GM19238 (cell line): ENCODE measurements around the gene AGAP3.

Experiments used
- DNase-seq: peaks from one replicate; pipeline ENCODE4 v3.0.0; 2011; ENCODE audit warnings: low spot score; ENCODE audit not compliant: insufficient read length

AGAP3 gene

GRCh38 chr7:151134743-151135524, 48.7 kb downstream of the AGAP3 start:
- no peak for DNase-seq

- no peak for DNase-seq
Observed at GRCh38 chr7:151135525-151135845, 49.2 kb downstream of the AGAP3 start.

GRCh38 chr7:151135866-151136843, 49.9 kb downstream of the AGAP3 start:
- no peak for DNase-seq

GRCh38 chr7:151137076-151137675, 50.9 kb downstream of the AGAP3 start:
- DNase-seq = no peak

GRCh38 chr7:151137791-151138152, 51.5 kb downstream of the AGAP3 start:
- no peak for DNase-seq

- no peak for DNase-seq
Observed at GRCh38 chr7:151138153-151138851, 52.0 kb downstream of the AGAP3 start.

GRCh38 chr7:151139071-151139790, 53.0 kb downstream of the AGAP3 start:
- DNase-seq = no peak

GRCh38 chr7:151139791-151140190, 53.5 kb downstream of the AGAP3 start:
- DNase-seq = no peak

- DNase-seq = no peak
Observed at GRCh38 chr7:151140826-151141225, 54.6 kb downstream of the AGAP3 start.

- DNase-seq = no peak
Observed at GRCh38 chr7:151141311-151141854, 55.1 kb downstream of the AGAP3 start.

- no peak for DNase-seq
Observed at GRCh38 chr7:151141855-151142685, 55.8 kb downstream of the AGAP3 start.

GRCh38 chr7:151142686-151143040, 56.4 kb downstream of the AGAP3 start:
- no peak for DNase-seq

GRCh38 chr7:151143261-151144015, 57.2 kb downstream of the AGAP3 start:
- DNase-seq = no peak

- DNase-seq = no peak
Observed at GRCh38 chr7:151144387-151144786, 58.1 kb downstream of the AGAP3 start.

GRCh38 chr7:151146761-151147160, 60.5 kb downstream of the AGAP3 start:
- DNase-seq = no peak

GRCh38 chr7:151148319-151149259, 62.3 kb downstream of the AGAP3 start:
- no peak for DNase-seq

GRCh38 chr7:151150388-151150787, 64.1 kb downstream of the AGAP3 start:
- DNase-seq = no peak
